Kidney tubule cell (primary cell): ENCODE results near the gene DAAM2.

ENCODE experiments used
- DNase-seq: peaks from one replicate; pipeline ENCODE4 v3.0.0-alpha.2; 2018; ENCODE audit warnings: low spot score

DAAM2 gene

DNA sequence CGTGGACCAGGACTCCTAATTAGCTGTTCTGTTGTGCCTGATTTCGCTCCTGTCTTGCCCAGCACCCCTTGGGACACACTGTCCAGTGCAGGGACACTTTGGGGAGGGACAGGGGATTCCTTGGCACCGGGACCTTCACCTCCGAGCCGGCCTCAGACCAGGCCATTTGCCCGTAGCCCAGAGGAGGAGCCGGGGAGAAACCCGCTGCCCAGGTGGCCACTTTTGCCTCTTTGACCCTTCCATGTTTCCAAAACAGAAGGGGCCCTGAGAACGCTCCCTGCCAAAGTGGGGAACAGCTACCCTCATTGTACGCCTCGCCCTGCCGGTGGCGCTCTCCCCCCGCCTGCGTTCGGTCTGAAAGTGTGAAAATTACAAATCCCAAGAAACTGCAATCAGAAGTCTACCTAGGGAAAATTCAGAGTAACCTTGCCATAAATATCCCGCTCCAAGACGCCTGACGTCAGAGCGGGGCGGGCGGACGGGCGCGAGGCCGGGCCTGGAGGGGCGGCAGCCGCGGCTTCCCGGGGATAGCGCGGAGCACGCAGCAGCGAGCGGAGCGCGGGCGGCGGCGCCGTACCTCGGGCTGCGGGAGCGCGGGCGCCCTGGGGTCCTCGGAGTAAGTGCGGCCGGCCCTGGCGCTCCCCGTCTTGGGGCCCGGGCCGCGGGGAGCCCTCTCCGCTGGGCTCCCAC, at the start of gene DAAM2:
TSS of gene DAAM2 (plus strand) at position 527 of the 690 bp plus-strand sequence. CDS start 63,927 bp downstream, outside the sequence.
- peak; percentile 48 for DNase-seq

GRCh38 chr6:39746795-39747194, 45.4 kb upstream of the DAAM2 start:
- DNase-seq = no peak

DNA sequence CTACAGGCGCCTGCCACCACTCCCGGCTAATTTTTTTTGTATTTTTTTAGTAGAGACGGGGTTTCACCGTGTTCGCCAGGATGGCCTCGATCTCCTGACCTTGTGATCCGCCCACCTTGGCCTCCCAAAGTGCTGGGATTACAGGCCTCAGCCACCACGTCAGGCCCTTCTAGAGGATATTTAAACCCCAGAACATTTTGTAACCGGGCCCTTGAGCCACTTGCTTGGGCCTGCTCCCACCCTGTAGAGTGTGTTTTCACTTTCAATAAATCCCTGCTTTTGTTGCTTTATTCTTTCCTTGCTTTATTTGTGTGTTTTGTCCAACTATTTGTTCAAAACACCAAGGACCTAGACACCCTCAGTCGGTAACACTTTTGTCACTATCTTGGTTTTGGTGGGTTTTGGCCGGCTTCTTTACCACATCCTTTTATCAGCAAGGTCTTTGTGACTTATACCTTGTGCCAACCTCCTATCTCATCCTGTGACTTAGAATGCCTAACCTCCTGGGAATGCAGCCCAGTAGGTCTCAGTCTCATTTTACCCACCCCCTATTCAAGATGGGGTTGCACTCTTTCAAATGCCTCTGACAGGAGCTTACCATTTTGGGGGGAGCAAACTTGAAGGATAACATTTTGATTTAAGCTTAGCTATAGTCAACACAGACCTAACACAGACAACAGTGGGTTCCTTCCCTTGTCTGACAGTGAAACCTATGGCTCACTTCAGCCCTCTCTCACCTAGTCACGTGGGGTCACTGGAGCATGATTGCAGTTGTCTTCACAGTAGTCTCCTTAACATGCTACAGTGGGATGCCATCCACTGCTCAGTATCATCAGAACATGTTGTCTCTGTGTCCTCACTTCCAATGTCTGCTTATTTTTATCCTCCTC, 39.1 kb upstream of the DAAM2 start:
- DNase-seq = no peak

- DNase-seq = no peak
Observed at GRCh38 chr6:39753725-39754045, 38.5 kb upstream of the DAAM2 start.

DNA sequence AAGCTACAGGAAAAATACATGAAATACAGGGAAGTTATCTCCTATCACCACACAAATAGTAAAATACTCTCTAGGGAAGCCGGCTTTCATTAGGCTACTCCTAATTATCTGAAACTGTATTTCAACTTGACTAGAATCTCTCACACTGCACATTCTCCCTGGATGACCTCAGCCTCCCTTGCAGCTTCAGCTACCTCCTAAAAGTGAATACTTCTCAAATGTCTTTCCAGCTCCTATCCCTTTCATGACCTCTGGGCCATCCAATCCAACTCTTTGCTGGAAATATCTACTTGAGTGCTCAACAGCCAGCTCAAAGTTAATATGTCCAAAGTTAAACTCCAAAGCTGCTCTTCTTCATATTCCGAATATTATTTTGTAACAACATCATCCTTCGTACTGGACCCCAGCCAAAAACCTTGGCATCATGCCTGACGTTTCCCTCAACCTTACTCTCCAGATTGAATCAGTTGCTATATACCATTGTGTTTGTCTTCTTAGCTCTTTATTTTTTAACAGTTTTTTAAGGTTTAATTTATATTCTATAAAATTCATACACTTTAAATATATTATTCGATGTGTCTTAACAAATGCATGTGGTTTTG, 37.6 kb upstream of the DAAM2 start:
- peak; percentile 4 for DNase-seq

DNA sequence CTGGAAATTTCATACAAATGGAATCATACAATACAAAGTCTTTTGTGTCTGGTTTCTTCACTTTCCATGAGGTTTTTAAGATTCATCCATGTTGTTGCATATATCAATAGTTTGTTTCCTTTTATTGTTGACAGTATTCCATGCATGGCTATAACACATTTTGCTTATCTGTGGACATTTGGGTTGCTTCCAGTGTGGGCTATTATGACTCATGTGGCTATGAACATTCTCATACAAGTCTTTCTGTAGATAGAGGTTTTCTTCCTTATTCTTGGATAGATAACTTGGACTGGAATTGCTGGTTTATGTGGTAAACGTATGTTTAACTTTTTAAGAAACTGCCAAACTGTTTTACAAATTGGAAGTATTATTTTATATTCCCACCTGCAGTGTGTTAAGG, 36.9 kb upstream of the DAAM2 start:
- DNase-seq = no peak

DNA sequence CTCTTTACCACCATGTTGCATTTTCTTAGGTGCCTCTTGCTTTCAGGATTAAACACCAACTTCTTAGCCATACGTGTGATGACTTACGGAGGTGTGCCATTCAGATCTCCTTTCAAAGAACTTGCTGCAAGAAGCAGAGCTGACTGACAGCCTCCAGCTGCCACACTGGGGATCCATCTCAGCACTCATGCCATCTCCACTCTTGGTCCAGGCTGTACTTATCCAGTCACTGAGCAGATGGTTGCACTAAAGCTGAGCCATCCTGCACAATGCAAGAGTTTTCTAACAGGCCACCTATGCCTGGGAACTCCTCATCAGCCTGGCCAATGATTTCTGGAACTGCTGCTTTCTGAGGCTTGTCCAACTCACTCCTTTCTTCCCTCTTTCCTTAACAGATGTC, 35.6 kb upstream of the DAAM2 start:
- no peak for DNase-seq

DNA sequence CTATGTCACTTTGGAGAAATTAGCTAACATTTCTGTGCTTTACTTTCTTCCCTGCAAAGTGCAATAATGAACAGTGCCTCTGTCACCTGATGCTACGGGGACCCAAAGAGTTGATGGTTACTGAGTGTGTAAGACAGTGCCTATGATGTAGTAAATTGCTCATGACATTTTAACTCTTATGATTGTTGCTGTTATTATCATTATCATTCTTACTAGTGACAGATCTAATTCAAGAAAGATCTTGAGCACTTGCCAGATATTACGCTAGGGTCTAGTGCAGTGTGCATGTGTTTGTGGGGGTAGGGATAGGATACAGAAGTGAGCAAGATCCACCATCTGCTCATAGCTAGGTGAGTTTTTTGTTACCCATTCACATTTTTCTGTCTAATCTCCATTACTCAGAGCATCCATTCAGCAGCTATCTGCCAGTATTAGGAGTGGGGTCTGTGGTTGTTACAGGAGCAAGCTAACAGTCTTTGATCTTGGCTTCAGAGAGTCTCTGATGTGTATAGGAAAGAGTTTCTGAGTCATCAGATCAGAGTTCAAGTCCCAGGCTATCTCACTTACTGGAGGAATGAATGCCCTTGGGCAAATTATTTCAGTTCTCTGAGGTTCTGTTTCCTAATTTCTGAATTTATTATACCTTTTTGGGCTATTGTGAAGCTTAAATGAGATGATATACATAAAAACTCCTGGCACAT, 33.1 kb upstream of the DAAM2 start:
- DNase-seq = no peak

- no peak for DNase-seq
Observed at GRCh38 chr6:39760226-39760952, 31.8 kb upstream of the DAAM2 start.

GRCh38 chr6:39765508-39766065, 26.6 kb upstream of the DAAM2 start:
- peak; percentile 28 for DNase-seq

DNA sequence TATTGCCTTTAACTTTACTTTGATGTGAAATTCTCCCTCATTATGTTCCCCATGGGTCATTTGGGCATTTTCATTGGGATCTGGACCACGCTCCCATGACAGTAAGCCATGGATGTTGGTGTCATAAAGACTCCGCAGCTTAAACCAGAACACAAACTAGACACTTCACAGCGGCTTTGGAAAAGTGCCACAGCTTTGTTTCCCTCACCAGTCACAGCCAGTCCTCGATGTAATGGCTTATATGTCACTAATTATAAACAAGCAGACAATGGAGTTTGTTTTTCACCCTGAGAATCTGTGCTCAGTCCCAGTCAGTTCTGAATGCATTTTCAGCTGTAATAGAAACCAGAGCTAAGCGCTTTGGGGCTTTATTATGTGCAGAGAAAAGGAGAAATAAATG, 23.2 kb upstream of the DAAM2 start:
- DNase-seq = no peak

- no peak for DNase-seq
Observed at GRCh38 chr6:39770446-39770845, 21.7 kb upstream of the DAAM2 start.

DNA sequence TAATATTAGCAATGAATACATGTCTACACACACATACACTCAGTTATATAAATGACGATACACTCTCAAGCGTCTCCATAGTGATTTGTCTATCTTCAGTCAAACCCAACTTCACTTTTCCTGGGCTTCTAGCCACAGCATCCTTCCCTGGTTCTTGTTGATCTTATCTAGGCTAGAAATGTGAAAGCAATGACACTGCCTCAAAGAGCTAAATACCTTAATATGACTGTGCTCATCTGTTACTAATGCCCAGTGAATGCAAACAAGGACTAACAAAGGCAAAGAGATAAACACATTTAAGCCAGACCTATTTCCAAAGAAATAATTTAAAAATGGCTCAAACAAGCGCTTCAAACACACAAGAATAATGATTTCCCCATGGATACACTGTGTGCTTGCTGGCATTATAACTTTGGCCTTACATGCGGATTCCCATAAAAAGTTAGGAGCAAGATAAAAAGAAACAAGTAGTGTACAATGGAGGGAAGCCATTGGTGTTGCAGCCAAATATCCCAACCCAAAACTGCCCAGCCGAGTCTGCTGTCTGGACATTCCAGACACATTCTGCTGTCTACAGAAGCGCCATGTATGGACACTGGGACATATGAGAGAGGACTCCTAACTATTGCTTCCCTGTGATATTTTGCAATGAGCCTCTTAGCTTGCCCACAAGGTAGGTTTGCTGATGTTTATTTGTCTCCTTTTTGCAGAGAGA, 19.5 kb upstream of the DAAM2 start:
- no peak for DNase-seq

DNA sequence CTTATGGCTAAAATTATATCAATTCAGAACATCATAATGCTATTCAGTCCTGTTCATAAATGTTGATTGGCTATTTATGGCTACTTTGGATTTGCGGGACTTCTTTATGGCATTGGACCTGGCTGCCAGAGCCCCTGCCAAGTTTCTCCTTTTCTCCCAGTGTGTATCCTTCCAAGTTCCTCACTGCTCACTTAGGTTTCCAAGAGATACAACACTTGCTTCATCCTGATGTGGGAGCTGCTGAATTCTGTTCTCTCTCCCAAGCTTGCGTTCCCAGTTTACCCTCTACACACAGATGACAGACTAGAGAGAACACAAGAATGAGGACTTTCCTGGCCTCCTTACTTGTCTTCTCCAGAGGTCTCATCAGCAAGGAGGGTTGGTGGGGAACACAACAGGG, 18.4 kb upstream of the DAAM2 start:
- no peak for DNase-seq

GRCh38 chr6:39776581-39776980, 15.6 kb upstream of the DAAM2 start:
- DNase-seq = no peak

- DNase-seq = no peak
Observed at GRCh38 chr6:39777218-39777617, 15.0 kb upstream of the DAAM2 start.

DNA sequence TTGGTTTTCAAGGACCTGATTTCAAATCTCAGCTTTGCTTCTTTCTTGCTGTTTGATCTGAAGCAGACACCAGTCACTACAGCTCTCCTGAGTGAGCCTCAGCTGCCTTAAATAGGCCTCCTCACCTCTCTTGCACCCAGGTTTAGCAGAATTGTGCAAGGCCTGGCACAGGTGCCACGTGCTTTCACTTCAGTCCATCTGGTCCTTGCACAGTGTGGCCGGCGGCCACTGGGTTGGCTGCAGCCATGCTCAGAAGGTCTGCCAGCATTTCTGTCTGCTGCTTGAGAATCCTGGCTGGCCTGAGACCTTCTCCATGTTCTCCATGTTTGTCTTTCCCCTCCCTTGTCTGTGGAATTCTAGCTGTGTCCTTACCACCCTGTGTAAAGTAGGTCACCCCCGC, 14.5 kb upstream of the DAAM2 start:
- DNase-seq = no peak

GRCh38 chr6:39778581-39779255, 13.5 kb upstream of the DAAM2 start:
- no peak for DNase-seq

DNA sequence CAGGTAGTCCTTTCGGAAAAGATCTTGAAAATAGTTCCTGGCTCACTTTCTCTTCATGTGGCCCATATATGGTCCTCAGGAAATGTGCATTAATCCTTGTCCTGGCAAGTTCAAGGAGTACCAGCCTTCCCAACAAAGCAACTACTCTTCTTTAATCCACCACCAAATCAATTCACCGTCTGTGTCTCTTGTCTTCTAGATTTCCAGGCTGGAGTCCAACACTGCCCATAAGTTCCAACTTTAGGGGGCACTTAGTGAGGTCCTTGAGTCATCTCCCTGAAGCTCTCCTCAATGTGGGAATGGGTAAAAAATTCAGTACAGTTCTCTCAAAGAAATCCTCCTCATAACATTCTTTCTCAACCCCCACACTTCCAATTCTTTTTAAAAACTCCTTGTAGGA, 6.9 kb upstream of the DAAM2 start:
- no peak for DNase-seq

DNA sequence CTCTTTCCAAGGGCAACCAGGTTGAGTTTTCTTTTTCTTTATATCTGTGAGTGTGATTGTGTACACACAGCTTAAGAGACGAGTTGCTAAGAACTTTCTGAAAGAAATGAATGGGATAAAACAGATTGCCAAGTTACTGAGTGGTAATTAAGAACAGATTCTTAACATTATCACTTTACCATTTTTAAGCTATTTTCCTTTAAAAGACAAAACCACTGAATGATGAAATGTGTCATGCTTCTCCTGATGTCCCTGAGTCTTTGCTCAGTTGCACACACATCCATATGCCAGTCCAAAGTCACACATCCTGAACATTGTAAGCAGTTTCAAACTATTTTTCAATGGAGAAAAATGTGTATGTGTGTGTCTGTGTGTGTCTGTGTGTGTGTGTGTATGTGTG, 5.5 kb upstream of the DAAM2 start:
- DNase-seq = no peak
